Motor neuron (in vitro differentiated cells): Measurements from ENCODE around the gene NEUROD1. TPM values are rescaled to one million over a fixed set of nuclear protein-coding genes. Genes with fewer than 3 reads are reported as not detected.

Experiments used
- ATAC-seq, 8 experiments: fragments of 200-7000 bp; cut with Tn5 transposase; replicated peaks in 6 of 8; 2 replicates each; pipeline ENCODE4 v1.8.0; 2021; ENCODE audit warnings: mild to moderate bottlenecking in 8 of 8, moderate library complexity in 8 of 8
- H3K27ac ChIP-seq, 2 donors: fragments of 250-450 bp; sonication (Bioruptor Pico); 2 replicates each; pipeline ENCODE4 v1.9.0; 2021; ENCODE audit warnings: antibody characterized with exemption in 2 of 2, mild to moderate bottlenecking in 2 of 2, moderate library complexity in 1 of 2
- H3K4me1 ChIP-seq, 2 donors: fragments of 250-450 bp; sonication (Bioruptor Pico); replicated peaks in 1 of 2; 2 replicates each; pipeline ENCODE4 v1.6.1; 2021; ENCODE audit warnings: antibody characterized with exemption in 2 of 2, mild to moderate bottlenecking in 2 of 2, moderate library complexity in 1 of 2
- H3K4me3 ChIP-seq, 5 donors: fragments of 250-450 bp; sonication (Bioruptor Pico); 2 replicates each; pipeline ENCODE4 v1.9.0; 2021; ENCODE audit warnings: antibody characterized with exemption in 5 of 5, mild to moderate bottlenecking in 5 of 5, moderate library complexity in 4 of 5
- WGBS, 10 experiments: fragments of 450-650 bp; shearing (Covaris generic); methylation state at CpG; one replicate each; pipeline ENCODE4 v1.0.0; 2022; 5-methylcytosine and 5-hydroxymethylcytosine counted together
- in situ Hi-C, 9 experiments: fragments of 400-800 bp; cut with MboI; loops; one replicate each; pipeline ENCODE4 v1.15.0; 2021; ENCODE audit warnings: low sequenced_read_pairs in 9 of 9, low pct_unique_long_range_greater_than_20kb in 2 of 9; ENCODE audit not compliant: unreplicated experiment in 9 of 9
- total RNA-seq, 8 experiments: library from RNA; unstranded; fragments of 300-600 nt; gene quantifications; 2 replicates each; pipeline versions ENCODE4 v1.2.3 to v1.2.4, GENCODE V29; 2022

The NEUROD1 gene
- total RNA-seq, 8 experiments from 2014 or later: 0.21 to 59.0 (median 3.3) TPM; not detected in 1

GRCh38 chr2:181675254-181675653, 5.1 kb downstream of the NEUROD1 start:
- in situ Hi-C loops: no loop called here
- Histone ChIP-seq H3K4me1 (peaks cover 0 to 19% of the 10 kb centered on the region in 2 donors), H3K27ac (no peak overlapping the region), H3K4me3 (no peak overlapping the region)
- 17 to 71% (median 35%) methylated on average over 1 to 4 of the region's 4 CpGs for WGBS, 10 experiments
- no peak for ATAC-seq

GRCh38 chr2:181674461-181674860, 5.9 kb downstream of the NEUROD1 start:
- Histone ChIP-seq H3K27ac (no peak overlapping the region), H3K4me1 (peaks cover 0 to 19% of the 10 kb centered on the region in 2 donors), H3K4me3 (no peak overlapping the region)
- in situ Hi-C loops: no loop called here
- ATAC-seq: peak in 1 of 8 experiments; percentile 55

- no peak overlapping the region for H3K4me3 ChIP-seq
- ATAC-seq: peak in 5 of 8 experiments; percentile 82 to 90 (median 85)
- in situ Hi-C loops: no loop called here
- H3K4me1 ChIP-seq: peaks cover 0 to 19% of the 10 kb centered on the region in 2 donors
- no peak overlapping the region for H3K27ac ChIP-seq
- 8 to 80% (median 60%) methylated on average over 1 to 2 of the region's 2 CpGs; no CpG with 5 or more reads in 3 of the 10 experiments for WGBS, 10 experiments
Observed at GRCh38 chr2:181673173-181673572, 7.1 kb downstream of the NEUROD1 start.

GRCh38 chr2:181672255-181673008, 7.9 kb downstream of the NEUROD1 start:
- Histone ChIP-seq H3K4me1 (peaks cover 0 to 19% of the 10 kb centered on the region in 2 donors), H3K4me3 (no peak overlapping the region), H3K27ac (no peak overlapping the region)
- in situ Hi-C loops: no loop called here
- ATAC-seq: no peak

- no peak for ATAC-seq
- in situ Hi-C loops: no loop called here
- 100% methylated on average over 1 of the region's 1 CpG; no CpG with 5 or more reads in 8 of the 10 experiments for WGBS, 10 experiments
- H3K27ac ChIP-seq: no peak overlapping the region
- H3K4me3 ChIP-seq: no peak overlapping the region
- H3K4me1 ChIP-seq: peaks cover 0 to 19% of the 10 kb centered on the region in 2 donors
Observed at GRCh38 chr2:181670632-181671031, 9.7 kb downstream of the NEUROD1 start.

- in situ Hi-C loops: no loop called here
- H3K4me3 ChIP-seq: no peak overlapping the region
- no peak for ATAC-seq
- H3K27ac ChIP-seq: no peak overlapping the region
- 0 to 100% (median 56%) methylated on average over 1 of the region's 1 CpG; no CpG with 5 or more reads in 3 of the 10 experiments for WGBS, 10 experiments
- H3K4me1 ChIP-seq: no peaks in the 10 kb centered on the region
Observed at GRCh38 chr2:181667234-181667633, 13.1 kb downstream of the NEUROD1 start.

GRCh38 chr2:181662287-181662686, 18.0 kb downstream of the NEUROD1 start:
- Histone ChIP-seq H3K27ac (no peak overlapping the region), H3K4me3 (no peak overlapping the region), H3K4me1 (peaks cover 0 to 4% of the 10 kb centered on the region in 2 donors)
- 32 to 100% (median 86%) methylated on average over 1 to 2 of the region's 2 CpGs; no CpG with 5 or more reads in 1 of the 10 experiments for WGBS, 10 experiments
- in situ Hi-C loops: no loop called here
- no peak for ATAC-seq

GRCh38 chr2:181660181-181660580, 20.1 kb downstream of the NEUROD1 start:
- WGBS, 10 experiments: 0 to 100% (median 58%) methylated on average over 1 to 3 of the region's 3 CpGs; no CpG with 5 or more reads in 3 of the 10 experiments
- H3K4me3 ChIP-seq: no peak overlapping the region

GRCh38 chr2:181658444-181658843, 21.9 kb downstream of the NEUROD1 start:
- Histone ChIP-seq H3K4me1 (peaks cover 0 to 4% of the 10 kb centered on the region in 2 donors), H3K4me3 (no peak overlapping the region), H3K27ac (no peak overlapping the region)
- WGBS, 10 experiments: 0 to 56% (median 23%) methylated on average over 1 to 4 of the region's 4 CpGs; no CpG with 5 or more reads in 3 of the 10 experiments
- in situ Hi-C loops: no loop called here
- peak in 5 of 8 experiments; percentile 41 to 61 (median 54) for ATAC-seq

More at GRCh38 chr2:181660181-181660580, 20.1 kb downstream of the NEUROD1 start:
- peaks cover 0 to 4% of the 10 kb centered on the region in 2 donors for H3K4me1 ChIP-seq
- no peak for ATAC-seq
- no peak overlapping the region for H3K27ac ChIP-seq
- in situ Hi-C loops: no loop called here

GRCh38 chr2:181657379-181657778, 22.9 kb downstream of the NEUROD1 start:
- Histone ChIP-seq H3K4me3 (peak overlapping the region in 1 of 5 donors; percentile 56), H3K27ac (no peak overlapping the region), H3K4me1 (peaks cover 0 to 4% of the 10 kb centered on the region in 2 donors)
- WGBS, 10 experiments: 33 to 100% (median 92%) methylated on average over 1 to 4 of the region's 4 CpGs; no CpG with 5 or more reads in 3 of the 10 experiments
- in situ Hi-C loops: no loop called here
- ATAC-seq: peak in 1 of 8 experiments; percentile 2

GRCh38 chr2:181656450-181657291, 23.6 kb downstream of the NEUROD1 start, which contains the start of gene CERKL:
Gene CERKL (minus strand): TSS chr2:181657105. CDS start chr2:181657006, 99 bp downstream.
- ATAC-seq: peak; percentile 90 to 96 (median 92)
- 0 to 25% (median 0%) methylated on average over 1 to 17 of the region's 70 CpGs; no CpG with 5 or more reads in 5 of the 10 experiments for WGBS, 10 experiments

GRCh38 chr2:181655519-181655918, 24.8 kb downstream of the NEUROD1 start:
- Histone ChIP-seq H3K4me3 (no peak overlapping the region), H3K27ac (no peak overlapping the region), H3K4me1 (peaks cover 0 to 4% of the 10 kb centered on the region in 2 donors)
- ATAC-seq: no peak
- 13 to 97% (median 75%) methylated on average over 3 to 7 of the region's 7 CpGs; no CpG with 5 or more reads in 1 of the 10 experiments for WGBS, 10 experiments
- in situ Hi-C loops: no loop called here

More at GRCh38 chr2:181656450-181657291, 23.6 kb downstream of the NEUROD1 start, which contains the start of gene CERKL:
- in situ Hi-C loops: no loop called here
- Histone ChIP-seq H3K27ac (no peak within 1 kb of the TSS), H3K4me1 (peaks cover 0 to 4% of the 10 kb centered on the region in 2 donors), H3K4me3 (peak within 1 kb of the TSS; percentile 30 to 56 (median 37))
